Tibial nerve (tissue), 4 donors: ENCODE data around the gene IL1RL1. TPM values are rescaled to one million over a fixed set of nuclear protein-coding genes. Genes with fewer than 3 reads are reported as not detected.

Source experiments
- DNase-seq, 2 donors: peaks; one replicate each; pipeline ENCODE4 v3.0.0-alpha.2; 2019; ENCODE audit warnings: low spot score in 2 of 2
- H3K27ac ChIP-seq, 4 donors: fragments of 200-600 bp; sonication (generic) in 3 of 4; one replicate each; pipeline ENCODE4 v1.5.1; 2017 to 2019; ENCODE audit warnings: mild to moderate bottlenecking in 1 of 4
- H3K27me3 ChIP-seq, 2 donors: fragments of 200-600 bp; sonication (generic) in 1 of 2; one replicate each; pipeline versions ENCODE4 v1.5.1 to v1.6.0; 2017 to 2019
- H3K36me3 ChIP-seq, 3 donors: fragments of 200-600 bp; sonication (generic); one replicate each; pipeline ENCODE4 v1.5.1; 2018 to 2019
- H3K4me1 ChIP-seq, 4 donors: fragments of 200-600 bp; sonication (generic) in 3 of 4; one replicate each; pipeline ENCODE4 v1.5.1; 2017 to 2019
- H3K4me3 ChIP-seq, 4 donors: fragments of 200-600 bp; sonication (generic) in 3 of 4; one replicate each; pipeline ENCODE4 v1.5.1; 2017 to 2019; ENCODE audit warnings: mild to moderate bottlenecking in 1 of 4, moderate library complexity in 1 of 4
- H3K9me3 ChIP-seq, 4 donors: fragments of 200-600 bp; sonication (generic) in 3 of 4; one replicate each; pipeline ENCODE4 v1.5.1; 2017 to 2019
- EP300 ChIP-seq, 2 donors: sonication (generic); formaldehyde crosslinking; IDR thresholded peaks; one replicate each; pipeline ENCODE4 v1.6.1; 2017; ENCODE audit warnings: antibody characterized with exemption in 2 of 2, mild to moderate bottlenecking in 1 of 2
- POLR2A ChIP-seq, 2 donors: fragments of 450-650 bp; IDR thresholded peaks; one replicate each; pipeline ENCODE4 v1.6.1; 2017; ENCODE audit warnings: antibody characterized with exemption in 2 of 2, mild to moderate bottlenecking in 2 of 2, moderate library complexity in 2 of 2
- WGBS, 2 donors: methylation state at CpG; one replicate each; pipeline ENCODE4 v1.1.5; 2018; 5-methylcytosine and 5-hydroxymethylcytosine counted together
- total RNA-seq, 4 donors: library from RNA; depleted of rRNA; stranded (reverse); fragments of >200 nt; gene quantifications; one replicate each; pipeline ENCODE4 v1.1.0, GENCODE V29; 2016
- TF ChIP-seq, protein P1 (sequence below), 5 experiments: fragments of 200-600 bp in 3 of 5; fragments of 450-650 bp in 2 of 5; sonication (generic) in 3 of 5; IDR thresholded peaks; one replicate each; pipeline ENCODE4 v1.5.1; 2016 to 2019; ENCODE audit warnings: antibody characterized with exemption in 5 of 5, mild to moderate bottlenecking in 3 of 5, moderate library complexity in 2 of 5

Gene IL1RL1
- total RNA-seq, 4 donors from 2014 or later: 3.9 to 17.7 (median 6.9) TPM

DNA sequence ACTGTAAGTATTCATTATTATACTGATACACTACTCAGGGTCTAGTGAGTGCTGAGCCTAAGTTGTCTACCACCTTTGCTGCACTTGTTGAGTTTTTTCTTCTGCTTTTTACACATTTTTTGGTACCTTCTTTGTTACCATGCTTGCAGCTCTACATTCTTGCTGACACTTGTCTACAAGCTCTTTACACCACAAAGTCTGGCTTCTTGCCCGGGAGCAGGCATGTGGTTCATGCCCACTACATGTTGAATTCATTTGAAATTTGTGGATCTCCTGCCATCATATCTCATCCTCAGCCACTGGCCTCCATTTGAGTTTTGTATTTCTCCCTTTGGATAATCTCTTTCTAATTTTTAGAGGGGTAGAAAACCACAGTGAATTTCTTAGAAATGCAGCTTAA lies 74.2 kb downstream of the IL1RL1 start:
- H3K27ac ChIP-seq: no peak overlapping the region
- H3K9me3 ChIP-seq: peaks cover 0 to 10% (median 4%) of the 10 kb centered on the region in 4 donors
- TF ChIP-seq, protein P1, sequence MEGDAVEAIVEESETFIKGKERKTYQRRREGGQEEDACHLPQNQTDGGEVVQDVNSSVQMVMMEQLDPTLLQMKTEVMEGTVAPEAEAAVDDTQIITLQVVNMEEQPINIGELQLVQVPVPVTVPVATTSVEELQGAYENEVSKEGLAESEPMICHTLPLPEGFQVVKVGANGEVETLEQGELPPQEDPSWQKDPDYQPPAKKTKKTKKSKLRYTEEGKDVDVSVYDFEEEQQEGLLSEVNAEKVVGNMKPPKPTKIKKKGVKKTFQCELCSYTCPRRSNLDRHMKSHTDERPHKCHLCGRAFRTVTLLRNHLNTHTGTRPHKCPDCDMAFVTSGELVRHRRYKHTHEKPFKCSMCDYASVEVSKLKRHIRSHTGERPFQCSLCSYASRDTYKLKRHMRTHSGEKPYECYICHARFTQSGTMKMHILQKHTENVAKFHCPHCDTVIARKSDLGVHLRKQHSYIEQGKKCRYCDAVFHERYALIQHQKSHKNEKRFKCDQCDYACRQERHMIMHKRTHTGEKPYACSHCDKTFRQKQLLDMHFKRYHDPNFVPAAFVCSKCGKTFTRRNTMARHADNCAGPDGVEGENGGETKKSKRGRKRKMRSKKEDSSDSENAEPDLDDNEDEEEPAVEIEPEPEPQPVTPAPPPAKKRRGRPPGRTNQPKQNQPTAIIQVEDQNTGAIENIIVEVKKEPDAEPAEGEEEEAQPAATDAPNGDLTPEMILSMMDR (IDR thresholded peaks at IDR 0.05): no peak
- TF ChIP-seq EP300 (IDR thresholded peaks at IDR 0.05) (no peak), POLR2A (IDR thresholded peaks at IDR 0.05) (no peak)
- no peak for DNase-seq
- no peaks in the 10 kb centered on the region for H3K36me3 ChIP-seq
- no peaks in the 10 kb centered on the region for H3K4me1 ChIP-seq
- no peaks in the 10 kb centered on the region for H3K27me3 ChIP-seq
- no peak overlapping the region for H3K4me3 ChIP-seq
- WGBS, 2 donors: 85 to 89% methylated on average over 1 of the region's 1 CpG

- no peak for DNase-seq
- H3K36me3 ChIP-seq: no peaks in the 10 kb centered on the region
Measured at GRCh38 chr2:102386004-102386403, 74.6 kb downstream of the IL1RL1 start.

DNA sequence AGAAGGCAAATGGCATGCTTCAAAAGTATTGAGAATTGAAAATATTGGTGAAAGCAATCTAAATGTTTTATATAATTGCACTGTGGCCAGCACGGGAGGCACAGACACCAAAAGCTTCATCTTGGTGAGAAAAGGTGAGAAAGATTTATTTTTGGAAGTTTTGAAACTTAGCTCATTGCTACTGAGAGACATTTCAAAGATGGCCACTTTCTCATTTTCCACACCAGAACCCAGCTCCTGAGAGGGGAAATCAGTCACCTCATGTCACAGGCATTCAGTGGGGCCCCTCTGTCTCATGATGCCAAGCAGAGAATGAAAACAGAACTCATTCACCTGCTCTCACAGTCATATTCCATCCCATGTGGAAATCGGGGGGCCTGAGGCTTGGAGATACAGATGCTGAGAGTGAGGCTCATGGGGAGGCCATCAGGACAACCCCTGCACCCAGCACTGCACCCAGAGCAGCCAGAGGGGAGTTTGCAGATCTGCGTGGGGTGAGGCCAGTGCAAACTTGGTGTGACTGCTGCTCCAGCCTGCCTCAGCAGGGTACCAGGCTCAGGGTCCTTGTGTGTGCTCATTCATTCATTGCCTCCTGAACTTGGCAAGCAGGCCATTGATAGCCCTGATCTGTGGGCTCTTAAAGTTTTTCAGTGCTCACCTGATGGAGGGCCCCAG lies 75.6 kb downstream of the IL1RL1 start:
- no peak for DNase-seq
- 81 to 83% methylated on average over 3 of the region's 3 CpGs for WGBS, 2 donors
- Histone ChIP-seq H3K9me3 (peaks cover 0 to 10% (median 4%) of the 10 kb centered on the region in 4 donors), H3K4me1 (no peaks in the 10 kb centered on the region), H3K36me3 (no peaks in the 10 kb centered on the region), H3K27ac (no peak overlapping the region), H3K4me3 (no peak overlapping the region), H3K27me3 (no peaks in the 10 kb centered on the region)
- TF ChIP-seq EP300 (IDR thresholded peaks at IDR 0.05) (no peak), POLR2A (IDR thresholded peaks at IDR 0.05) (no peak)
- TF ChIP-seq, protein P1 (IDR thresholded peaks at IDR 0.05): no peak

More at GRCh38 chr2:102386004-102386403, 74.6 kb downstream of the IL1RL1 start:
- peaks cover 0 to 10% (median 4%) of the 10 kb centered on the region in 4 donors for H3K9me3 ChIP-seq
- TF ChIP-seq, protein P1 (IDR thresholded peaks at IDR 0.05): no peak
- TF ChIP-seq EP300 (IDR thresholded peaks at IDR 0.05) (no peak), POLR2A (IDR thresholded peaks at IDR 0.05) (no peak)
- H3K4me1 ChIP-seq: no peaks in the 10 kb centered on the region
- WGBS, 2 donors: 80 to 86% methylated on average over 3 of the region's 3 CpGs
- no peak overlapping the region for H3K27ac ChIP-seq
- no peak overlapping the region for H3K4me3 ChIP-seq
- H3K27me3 ChIP-seq: no peaks in the 10 kb centered on the region

DNA sequence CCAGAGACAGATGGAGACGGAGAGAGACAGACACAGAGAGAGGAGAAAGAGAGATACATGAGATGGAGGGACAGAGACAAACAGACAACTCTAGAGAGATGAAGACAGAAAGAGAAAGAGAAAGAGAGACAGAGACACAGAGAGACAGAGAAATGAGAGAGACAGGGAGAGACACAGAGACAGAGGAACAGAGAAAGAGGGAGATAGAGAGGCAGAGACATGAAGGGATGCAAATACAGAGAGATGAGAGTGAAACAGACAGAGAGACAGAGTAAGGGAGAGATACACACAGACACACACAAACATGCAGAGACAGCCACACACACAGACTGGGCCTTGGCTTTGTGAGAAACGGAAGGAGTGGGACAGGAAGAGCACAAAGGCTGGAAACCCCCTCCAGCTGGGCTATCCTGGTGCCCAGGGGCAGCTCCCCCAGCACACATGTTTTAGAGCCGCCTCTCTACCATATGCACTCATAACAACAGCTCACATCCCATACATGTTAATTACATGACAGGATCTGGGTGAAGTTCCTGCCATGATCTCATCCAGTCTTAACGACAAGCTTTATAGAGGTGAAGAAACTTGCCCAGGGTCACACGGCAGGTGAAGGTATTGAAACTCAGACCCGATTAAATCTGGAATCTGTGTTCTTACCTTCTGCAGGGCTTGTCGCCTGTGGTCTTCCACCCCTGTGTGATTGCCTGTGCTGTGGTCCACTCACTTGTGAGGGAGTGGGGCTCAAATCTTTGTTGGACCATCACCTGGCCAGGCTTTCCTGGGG lies 76.6 kb downstream of the IL1RL1 start:
- Histone ChIP-seq H3K36me3 (no peaks in the 10 kb centered on the region), H3K4me1 (no peaks in the 10 kb centered on the region), H3K27ac (no peak overlapping the region), H3K27me3 (no peaks in the 10 kb centered on the region), H3K4me3 (no peak overlapping the region), H3K9me3 (peaks cover 0 to 8% (median 3%) of the 10 kb centered on the region in 4 donors)
- TF ChIP-seq, protein P1 (IDR thresholded peaks at IDR 0.05): no peak
- TF ChIP-seq POLR2A (IDR thresholded peaks at IDR 0.05) (no peak), EP300 (IDR thresholded peaks at IDR 0.05) (no peak)
- no peak for DNase-seq
- WGBS, 2 donors: 84% methylated on average over 7 of the region's 7 CpGs

GRCh38 chr2:102391565-102391964 lies 80.2 kb downstream of the IL1RL1 start:
- H3K27me3 ChIP-seq: no peaks in the 10 kb centered on the region
- TF ChIP-seq, protein P1 (IDR thresholded peaks at IDR 0.05): no peak
- no peak for TF ChIP-seq EP300 (IDR thresholded peaks at IDR 0.05)
- TF ChIP-seq POLR2A (IDR thresholded peaks at IDR 0.05): no peak
- H3K4me3 ChIP-seq: no peak overlapping the region
- no peaks in the 10 kb centered on the region for H3K36me3 ChIP-seq
- 62 to 69% methylated on average over 2 of the region's 2 CpGs for WGBS, 2 donors
- H3K27ac ChIP-seq: no peak overlapping the region
- H3K4me1 ChIP-seq: no peaks in the 10 kb centered on the region
- no peak for DNase-seq
- H3K9me3 ChIP-seq: no peaks in the 10 kb centered on the region
